ENCODE measurements around the gene NCK2.

The NCK2 gene

DNA sequence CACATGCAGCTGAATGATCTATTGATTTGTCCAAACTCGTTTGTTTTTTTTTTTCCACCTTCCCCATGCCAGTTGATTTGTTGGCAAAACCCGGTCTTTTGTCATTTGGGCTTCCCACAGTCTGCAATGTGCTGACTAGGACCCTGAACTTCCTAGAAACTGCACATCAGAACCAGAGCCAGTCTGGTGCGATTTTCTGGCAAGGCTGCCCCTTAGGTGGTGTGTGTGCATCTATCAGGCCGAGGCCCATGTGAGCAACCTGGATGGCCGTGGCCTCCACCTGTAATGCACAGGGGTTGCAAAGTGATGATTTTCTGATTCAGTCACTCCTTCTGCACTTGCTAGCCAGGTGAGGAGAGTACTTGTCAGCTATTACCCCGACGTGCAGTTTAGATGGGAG, 47.8 kb downstream of the NCK2 start:
- no peak for DNase-seq (ENCODE audit: insufficient read length, low spot score)
- no peak for FAIRE-seq
- TF ChIP-seq POLR2A (IDR thresholded peaks at IDR 0.05; ENCODE audit: low read depth, low read length) = no peak

GRCh38 chr2:105793196-105793975, 48.7 kb downstream of the NCK2 start:
- no peak for FAIRE-seq

GRCh38 chr2:105794926-105795574, 50.3 kb downstream of the NCK2 start:
- no peak for DNase-seq (ENCODE audit: insufficient read length, low spot score)
- no peak for TF ChIP-seq POLR2A (IDR thresholded peaks at IDR 0.05; ENCODE audit: low read depth, low read length)
- FAIRE-seq = no peak

More at GRCh38 chr2:105793196-105793975, 48.7 kb downstream of the NCK2 start:
- no peak for TF ChIP-seq POLR2A (IDR thresholded peaks at IDR 0.05; ENCODE audit: low read depth, low read length)
- DNase-seq (ENCODE audit: insufficient read length, low spot score) = no peak

DNA sequence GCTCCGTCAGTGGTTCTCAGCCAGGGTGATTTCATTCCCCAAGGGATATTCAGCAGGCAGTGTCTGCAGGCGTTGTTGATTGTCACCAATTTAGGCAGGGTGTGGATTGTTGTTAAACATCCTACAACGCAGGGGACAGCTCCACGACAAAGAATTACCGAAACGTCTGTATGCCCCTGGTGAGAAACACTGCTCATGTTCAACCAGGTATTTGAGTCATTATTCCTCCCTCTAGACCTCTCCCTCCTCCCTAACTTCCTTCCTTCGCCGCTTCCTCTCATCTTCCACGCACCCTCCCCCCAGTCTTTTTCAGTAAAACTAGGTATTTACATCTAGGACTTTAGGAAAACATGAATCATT, 50.8 kb downstream of the NCK2 start:
- DNase-seq (ENCODE audit: insufficient read length, low spot score) (no peak), FAIRE-seq (no peak)
- no peak for TF ChIP-seq POLR2A (IDR thresholded peaks at IDR 0.05; ENCODE audit: low read depth, low read length)

- DNase-seq (ENCODE audit: insufficient read length, low spot score) (no peak), FAIRE-seq (no peak)
- TF ChIP-seq POLR2A (IDR thresholded peaks at IDR 0.05; ENCODE audit: low read depth, low read length) = no peak
Observed at GRCh38 chr2:105796131-105796638, 51.5 kb downstream of the NCK2 start.

GRCh38 chr2:105796791-105797190, 52.1 kb downstream of the NCK2 start:
- FAIRE-seq = no peak
- no peak for DNase-seq (ENCODE audit: insufficient read length, low spot score)
- TF ChIP-seq POLR2A (IDR thresholded peaks at IDR 0.05; ENCODE audit: low read depth, low read length) = no peak

DNA sequence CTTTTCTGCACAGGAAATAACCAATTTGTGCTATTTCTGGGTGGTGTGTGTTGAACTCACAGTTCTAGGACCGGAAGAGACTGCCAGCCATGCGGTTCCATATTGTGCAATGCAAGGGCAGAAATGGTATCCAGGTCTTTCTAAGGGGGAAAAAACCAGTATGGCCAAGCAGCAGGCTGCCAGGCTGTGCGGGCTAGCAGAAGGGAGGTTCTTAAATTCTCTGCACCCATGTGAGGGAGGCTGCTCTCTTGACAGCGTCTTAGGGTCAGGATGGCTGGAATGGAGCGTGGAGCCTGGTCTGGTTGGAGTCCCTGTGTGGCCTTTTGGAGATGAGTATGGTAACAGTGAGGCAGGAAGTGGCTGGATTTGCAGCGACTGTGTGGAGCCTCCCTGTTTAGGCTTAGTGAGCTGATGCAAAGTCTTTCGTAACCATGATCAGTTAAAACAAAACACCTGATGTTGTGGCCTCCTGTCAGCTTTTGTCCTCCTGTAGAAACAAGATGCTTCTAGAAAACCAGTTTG, 52.6 kb downstream of the NCK2 start:
- FAIRE-seq (no peak), DNase-seq (ENCODE audit: insufficient read length, low spot score) (no peak)
- no peak for TF ChIP-seq POLR2A (IDR thresholded peaks at IDR 0.05; ENCODE audit: low read depth, low read length)

DNA sequence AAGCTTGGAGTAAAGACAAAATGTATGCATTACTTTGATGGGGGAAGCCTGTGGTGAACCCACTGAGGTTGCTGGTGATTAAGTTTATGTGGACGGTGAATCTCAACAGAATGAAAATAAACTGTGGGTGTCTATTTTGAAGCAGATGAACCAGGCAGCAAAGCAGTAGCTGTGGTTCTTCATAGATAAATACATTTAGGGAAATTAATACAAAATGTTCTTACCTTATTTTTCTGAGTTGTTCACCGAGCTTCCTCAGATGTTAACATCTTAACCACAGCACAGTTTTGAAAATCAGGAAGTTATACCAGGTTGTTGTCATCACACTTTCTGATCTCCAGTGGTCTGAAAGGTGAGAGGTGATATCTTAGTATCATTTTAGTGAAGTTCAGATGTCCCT, 53.9 kb downstream of the NCK2 start:
- DNase-seq (ENCODE audit: insufficient read length, low spot score) (no peak), FAIRE-seq (no peak)
- no peak for TF ChIP-seq POLR2A (IDR thresholded peaks at IDR 0.05; ENCODE audit: low read depth, low read length)

DNA sequence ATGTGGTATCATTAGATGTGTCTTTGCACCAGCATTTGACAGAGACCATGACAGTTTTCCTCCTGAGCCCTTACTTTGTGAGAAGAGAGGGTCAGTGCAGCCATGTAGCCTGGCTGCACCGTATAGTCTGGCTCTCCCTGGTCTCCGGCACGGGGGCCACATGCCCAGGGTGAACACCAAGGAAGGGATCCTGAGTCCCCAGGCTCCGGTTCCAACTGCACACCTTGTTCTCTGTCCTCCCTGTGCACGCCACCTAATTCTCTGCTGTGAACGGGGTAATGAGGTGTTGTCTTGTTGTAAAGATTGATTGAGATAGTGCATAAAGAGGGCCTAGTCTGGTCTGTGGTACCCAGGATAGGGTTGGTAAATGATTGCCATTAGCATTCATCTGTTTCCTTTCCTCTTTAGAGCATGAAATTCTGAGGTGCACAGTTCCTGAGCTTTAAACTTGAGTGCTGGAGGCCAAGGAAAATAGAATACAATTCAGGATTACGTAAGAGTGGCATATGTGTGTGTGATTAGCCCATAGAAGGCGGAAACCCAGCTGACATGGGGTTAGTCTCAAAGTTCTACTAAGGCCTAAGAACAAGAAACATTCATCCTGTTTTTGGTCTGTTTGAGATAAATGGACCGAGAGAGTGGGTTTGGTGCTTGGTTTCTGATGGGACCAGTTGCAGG, 55.5 kb downstream of the NCK2 start:
- no peak for FAIRE-seq
- no peak for TF ChIP-seq POLR2A (IDR thresholded peaks at IDR 0.05; ENCODE audit: low read depth, low read length)
- no peak for DNase-seq (ENCODE audit: insufficient read length, low spot score)

DNA sequence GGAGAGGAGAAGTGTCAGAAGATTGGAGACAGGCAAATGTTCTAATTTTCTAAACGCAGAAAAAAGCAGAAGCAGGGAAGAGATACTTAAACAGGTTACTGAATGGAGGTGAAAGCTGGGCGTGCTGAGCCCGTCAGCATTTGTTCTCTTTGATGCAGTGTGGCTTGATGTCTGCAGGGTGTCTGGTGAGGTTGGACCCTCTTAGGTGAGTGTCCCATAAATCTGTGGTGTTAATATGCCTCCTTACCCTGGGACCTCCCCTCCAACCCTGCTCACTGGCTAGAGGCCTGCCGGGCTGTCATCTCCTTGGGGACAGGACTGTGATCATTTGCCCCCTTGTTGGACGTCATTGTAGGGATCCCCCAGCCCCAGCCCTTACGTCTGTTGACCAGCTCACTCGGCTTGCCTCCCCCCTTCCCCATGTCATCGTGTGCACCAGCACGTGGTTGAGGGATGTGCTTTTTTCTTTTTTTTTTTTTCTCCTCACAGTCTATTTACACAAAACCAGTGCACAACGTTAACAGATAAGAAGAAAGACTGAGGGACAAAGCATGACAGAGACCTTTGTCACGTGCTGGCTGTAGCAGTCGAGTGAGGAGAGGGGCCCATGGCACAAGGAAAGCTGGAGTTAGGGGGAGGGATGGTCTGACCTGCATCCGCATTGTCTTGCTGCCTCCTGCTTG, 56.4 kb downstream of the NCK2 start:
- no peak for TF ChIP-seq POLR2A (IDR thresholded peaks at IDR 0.05; ENCODE audit: low read depth, low read length)
- no peak for FAIRE-seq
- no peak for DNase-seq (ENCODE audit: insufficient read length, low spot score)

GRCh38 chr2:105801961-105802360, 57.2 kb downstream of the NCK2 start:
- no peak for TF ChIP-seq POLR2A (IDR thresholded peaks at IDR 0.05; ENCODE audit: low read depth, low read length)
- DNase-seq (ENCODE audit: insufficient read length, low spot score) = no peak
- no peak for FAIRE-seq

DNA sequence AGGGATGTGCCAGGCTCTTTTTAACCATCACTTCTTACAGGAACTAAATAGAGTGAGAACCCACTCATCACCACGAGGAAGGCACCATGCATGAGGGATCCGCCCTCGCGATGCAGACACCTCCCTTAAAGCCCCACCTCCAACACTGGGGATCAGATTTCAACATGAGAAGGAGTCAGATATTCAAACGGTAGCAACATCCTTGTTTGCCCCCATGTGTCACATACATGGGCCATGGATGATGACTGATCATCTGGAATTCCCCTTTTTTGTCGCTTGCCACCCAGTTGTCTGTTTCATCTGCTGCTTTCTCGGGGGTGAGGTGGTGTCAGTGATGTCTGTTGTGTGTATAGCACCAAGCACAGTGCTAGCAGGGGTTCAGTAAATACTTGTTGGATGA, 57.9 kb downstream of the NCK2 start:
- no peak for TF ChIP-seq POLR2A (IDR thresholded peaks at IDR 0.05; ENCODE audit: low read depth, low read length)
- FAIRE-seq = no peak
- DNase-seq (ENCODE audit: insufficient read length, low spot score) = no peak

- FAIRE-seq = no peak
- TF ChIP-seq POLR2A (IDR thresholded peaks at IDR 0.05; ENCODE audit: low read depth, low read length) = no peak
- no peak for DNase-seq (ENCODE audit: insufficient read length, low spot score)
Observed at GRCh38 chr2:105803337-105803736, 58.6 kb downstream of the NCK2 start.

- TF ChIP-seq POLR2A (IDR thresholded peaks at IDR 0.05; ENCODE audit: low read depth, low read length) = no peak
- FAIRE-seq (no peak), DNase-seq (ENCODE audit: insufficient read length, low spot score) (no peak)
Observed at GRCh38 chr2:105803773-105804172, 59.1 kb downstream of the NCK2 start.

Measured in H54 (cell line).